OCI-LY1 (cell line): ENCODE measurements around the gene LINC01488.

ENCODE experiments used
- H2AFZ ChIP-seq: fragments of 200-600 bp; sonication (generic), shearing (Covaris generic); 2 replicates; pipeline ENCODE4 v1.6.0; 2014; ENCODE audit warnings: antibody characterized with exemption, mild to moderate bottlenecking, low read length
- H3F3A ChIP-seq: fragments of 200-600 bp; sonication (generic), shearing (Covaris generic); 2 replicates; pipeline ENCODE4 v1.6.0; 2014; ENCODE audit warnings: mild to moderate bottlenecking, antibody characterized with exemption, low read length, moderate library complexity; ENCODE audit not compliant: insufficient read depth
- H3K27ac ChIP-seq: fragments of 200-600 bp; sonication (generic); 2 replicates; pipeline ENCODE4 v1.5.1; 2014; ENCODE audit warnings: low read length, mixed run types, mild to moderate bottlenecking, low read depth; ENCODE audit not compliant: poor library complexity, severe bottlenecking
- H3K27me3 ChIP-seq: fragments of 200-600 bp; sonication (generic); 2 replicates; pipeline ENCODE4 v1.6.0; 2014; ENCODE audit warnings: antibody characterized with exemption, mild to moderate bottlenecking, low read length, moderate library complexity; ENCODE audit not compliant: insufficient read depth
- H3K36me3 ChIP-seq: fragments of 200-600 bp; sonication (generic); 2 replicates; pipeline ENCODE4 v1.6.1; 2014; ENCODE audit warnings: mild to moderate bottlenecking, antibody characterized with exemption, low read length, moderate library complexity, mixed read lengths; ENCODE audit not compliant: insufficient read depth
- H3K4me1 ChIP-seq: fragments of 200-600 bp; sonication (generic); 2 replicates; pipeline ENCODE4 v1.5.1; 2014; ENCODE audit warnings: mild to moderate bottlenecking, low read length, moderate library complexity; ENCODE audit not compliant: insufficient read depth, severe bottlenecking
- H3K4me2 ChIP-seq: fragments of 200-600 bp; sonication (generic), shearing (Covaris generic); 2 replicates; pipeline ENCODE4 v1.6.1; 2014; ENCODE audit warnings: low read length
- H3K4me3 ChIP-seq: fragments of 200-600 bp; sonication (generic); 2 replicates; pipeline ENCODE4 v1.5.1; 2014; ENCODE audit warnings: low read length, low read depth, mild to moderate bottlenecking, mixed read lengths; ENCODE audit not compliant: poor library complexity, severe bottlenecking
- H3K79me2 ChIP-seq: fragments of 200-600 bp; shearing (Covaris generic); 2 replicates; pipeline ENCODE4 v1.6.1; 2016; ENCODE audit warnings: mixed run types, low read length, mixed read lengths; ENCODE audit not compliant: insufficient read depth
- H3K9ac ChIP-seq: fragments of 200-600 bp; sonication (generic), shearing (Covaris generic); 2 replicates; pipeline ENCODE4 v1.6.1; 2014; ENCODE audit warnings: mild to moderate bottlenecking, low read length, mixed read lengths
- H3K9me2 ChIP-seq: fragments of 200-600 bp; sonication (generic), shearing (Covaris generic); 2 replicates; pipeline ENCODE4 v1.6.1; 2014; ENCODE audit warnings: low read depth, mild to moderate bottlenecking, low read length, mixed read lengths
- H3K9me3 ChIP-seq: fragments of 200-600 bp; shearing (Covaris generic); 2 replicates; pipeline ENCODE4 v1.6.1; 2014; ENCODE audit warnings: low read length, mixed read lengths
- H4K20me1 ChIP-seq: fragments of 200-600 bp; sonication (generic), shearing (Covaris generic); 2 replicates; pipeline ENCODE4 v1.6.0; 2016; ENCODE audit warnings: mild to moderate bottlenecking, low read length; ENCODE audit not compliant: insufficient read depth
- EZH2 ChIP-seq: fragments of 200-600 bp; sonication (generic), shearing (Covaris generic); IDR thresholded peaks from 2 replicates; pipeline ENCODE4 v1.8.0; 2017; ENCODE audit warnings: borderline replicate concordance, mixed run types, mild to moderate bottlenecking, antibody characterized with exemption, low read length, moderate library complexity, mixed read lengths
- TF ChIP-seq, protein P1 (sequence below): fragments of 200-600 bp; sonication (generic), shearing (Covaris generic); IDR thresholded peaks from 2 replicates; pipeline ENCODE4 v1.5.1; 2017; ENCODE audit warnings: mild to moderate bottlenecking, antibody characterized with exemption, low read length, moderate library complexity, mixed read lengths

The LINC01488 gene

DNA sequence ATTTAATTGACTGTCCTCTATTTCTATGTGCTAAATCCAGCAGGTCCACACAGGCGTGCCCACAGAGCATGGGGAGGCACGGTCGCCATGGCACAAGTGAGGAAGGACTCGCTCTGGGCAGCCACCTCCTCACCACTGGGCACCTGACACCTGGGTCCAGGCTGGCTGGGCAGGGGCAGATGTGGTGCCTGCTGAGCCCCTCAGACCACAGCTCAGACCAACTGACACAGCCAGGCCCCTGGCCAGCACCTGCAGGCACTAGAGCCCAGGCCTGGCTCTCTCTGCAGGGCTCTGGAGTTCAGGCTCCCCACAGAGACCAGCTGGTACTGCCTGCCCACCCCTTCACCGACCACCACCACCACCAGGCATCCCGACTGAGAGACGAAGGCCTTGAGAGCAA is 27.9 kb downstream of the LINC01488 start:
- H3K4me3 ChIP-seq, result no peak overlapping the region
- no peaks in the 10 kb centered on the region for H3K4me1 ChIP-seq
- no peaks in the 10 kb centered on the region for H3K9me3 ChIP-seq
- no peaks in the 10 kb centered on the region for H4K20me1 ChIP-seq
- no peak overlapping the region for H3K27ac ChIP-seq
- H3K9me2 ChIP-seq, result no peaks in the 10 kb centered on the region
- H3K9ac ChIP-seq, result no peak overlapping the region
- no peaks in the 10 kb centered on the region for H3K79me2 ChIP-seq
- TF ChIP-seq EZH2, result no peak
- TF ChIP-seq, protein P1, sequence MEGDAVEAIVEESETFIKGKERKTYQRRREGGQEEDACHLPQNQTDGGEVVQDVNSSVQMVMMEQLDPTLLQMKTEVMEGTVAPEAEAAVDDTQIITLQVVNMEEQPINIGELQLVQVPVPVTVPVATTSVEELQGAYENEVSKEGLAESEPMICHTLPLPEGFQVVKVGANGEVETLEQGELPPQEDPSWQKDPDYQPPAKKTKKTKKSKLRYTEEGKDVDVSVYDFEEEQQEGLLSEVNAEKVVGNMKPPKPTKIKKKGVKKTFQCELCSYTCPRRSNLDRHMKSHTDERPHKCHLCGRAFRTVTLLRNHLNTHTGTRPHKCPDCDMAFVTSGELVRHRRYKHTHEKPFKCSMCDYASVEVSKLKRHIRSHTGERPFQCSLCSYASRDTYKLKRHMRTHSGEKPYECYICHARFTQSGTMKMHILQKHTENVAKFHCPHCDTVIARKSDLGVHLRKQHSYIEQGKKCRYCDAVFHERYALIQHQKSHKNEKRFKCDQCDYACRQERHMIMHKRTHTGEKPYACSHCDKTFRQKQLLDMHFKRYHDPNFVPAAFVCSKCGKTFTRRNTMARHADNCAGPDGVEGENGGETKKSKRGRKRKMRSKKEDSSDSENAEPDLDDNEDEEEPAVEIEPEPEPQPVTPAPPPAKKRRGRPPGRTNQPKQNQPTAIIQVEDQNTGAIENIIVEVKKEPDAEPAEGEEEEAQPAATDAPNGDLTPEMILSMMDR, result no peak
- no peak overlapping the region for H2AFZ ChIP-seq
- no peaks in the 10 kb centered on the region for H3K36me3 ChIP-seq
- no peaks in the 10 kb centered on the region for H3F3A ChIP-seq
- no peak overlapping the region for H3K4me2 ChIP-seq
- H3K27me3 ChIP-seq, result no peaks in the 10 kb centered on the region

DNA sequence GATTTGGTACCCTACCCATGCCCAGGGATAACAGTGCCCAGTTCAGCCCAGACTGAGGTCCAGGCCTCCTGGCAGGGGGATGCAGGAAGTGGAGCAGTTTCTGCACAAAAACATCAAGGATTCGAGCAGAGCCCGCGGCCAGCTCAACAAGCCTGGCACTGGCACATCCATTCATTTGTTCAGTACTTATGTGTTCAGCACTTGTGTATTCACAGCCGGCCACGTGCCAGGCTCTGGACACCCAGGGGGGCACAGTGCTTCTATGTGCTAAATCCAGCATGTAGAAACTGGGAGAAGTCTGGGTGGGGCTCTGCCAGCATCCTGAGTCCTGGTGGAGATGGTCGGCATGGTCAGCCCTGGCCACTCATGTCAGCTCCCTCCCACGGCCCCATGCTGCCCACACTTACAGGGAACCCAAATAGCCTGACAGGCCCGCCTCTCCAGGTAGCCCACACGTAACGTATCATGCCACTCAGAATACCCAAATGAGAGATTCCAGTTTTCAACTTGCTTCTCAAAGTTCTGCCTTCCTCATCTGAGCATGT is 28.5 kb downstream of the LINC01488 start:
- H3K36me3 ChIP-seq, result no peaks in the 10 kb centered on the region
- H3K4me2 ChIP-seq, result no peak overlapping the region
- H3K9me3 ChIP-seq, result no peaks in the 10 kb centered on the region
- TF ChIP-seq EZH2, result no peak
- TF ChIP-seq, protein P1, result no peak
- H3K4me1 ChIP-seq, result no peaks in the 10 kb centered on the region
- no peak overlapping the region for H3K9ac ChIP-seq
- H3K9me2 ChIP-seq, result no peaks in the 10 kb centered on the region
- no peak overlapping the region for H3K4me3 ChIP-seq
- H4K20me1 ChIP-seq, result no peaks in the 10 kb centered on the region
- H3K79me2 ChIP-seq, result no peaks in the 10 kb centered on the region
- no peak overlapping the region for H2AFZ ChIP-seq
- H3F3A ChIP-seq, result no peaks in the 10 kb centered on the region
- H3K27me3 ChIP-seq, result no peaks in the 10 kb centered on the region
- no peak overlapping the region for H3K27ac ChIP-seq

DNA sequence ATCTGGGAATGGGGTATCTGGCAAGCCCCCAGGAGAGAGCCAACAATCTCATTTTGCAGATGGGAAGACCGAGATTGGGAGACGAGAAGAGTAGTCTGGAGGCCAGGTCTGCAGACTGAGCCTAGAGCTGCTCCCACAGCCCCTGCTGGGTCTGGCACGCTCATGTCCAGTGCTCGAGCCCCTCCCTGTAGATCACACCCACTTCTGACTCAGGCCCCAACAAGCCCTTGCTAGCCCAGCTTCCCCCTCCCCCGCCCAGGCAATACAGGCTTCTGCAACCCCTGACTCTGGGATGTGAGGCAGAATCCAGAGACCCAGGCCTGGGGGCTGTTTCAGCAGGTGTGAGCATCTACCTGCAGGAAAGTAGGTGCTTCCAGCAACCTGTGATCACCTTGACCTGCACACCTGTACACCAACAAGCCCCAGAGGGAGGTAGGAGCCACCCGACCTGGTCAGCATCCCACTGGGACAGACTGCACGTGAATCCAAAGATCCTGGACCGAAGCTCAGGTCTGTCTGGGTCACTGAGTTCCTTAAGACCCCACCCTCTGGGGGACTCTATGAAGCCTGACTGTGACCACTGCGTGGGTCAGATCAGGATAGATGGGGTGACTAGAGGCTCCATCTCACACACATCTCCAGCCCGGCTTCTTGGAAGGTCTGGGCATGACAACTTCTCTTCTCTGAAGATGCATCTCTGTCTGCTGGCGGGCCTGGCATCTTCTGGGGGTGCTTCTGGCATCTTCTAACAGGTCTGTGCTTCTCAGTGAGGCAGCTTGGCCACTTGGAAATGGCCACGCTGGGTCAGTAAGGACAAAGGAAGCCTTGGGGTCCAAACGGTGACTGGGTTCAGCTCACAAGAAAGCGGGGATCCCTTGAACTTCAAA is 29.3 kb downstream of the LINC01488 start:
- Histone ChIP-seq H2AFZ (no peak overlapping the region), H3K9ac (no peak overlapping the region), H3K4me1 (no peaks in the 10 kb centered on the region), H3F3A (no peaks in the 10 kb centered on the region), H3K27me3 (no peaks in the 10 kb centered on the region), H3K9me3 (no peaks in the 10 kb centered on the region), H3K36me3 (no peaks in the 10 kb centered on the region), H3K9me2 (no peaks in the 10 kb centered on the region), H3K27ac (no peak overlapping the region), H3K4me2 (no peak overlapping the region), H4K20me1 (no peaks in the 10 kb centered on the region), H3K4me3 (no peak overlapping the region), H3K79me2 (no peaks in the 10 kb centered on the region)
- no peak for TF ChIP-seq EZH2
- TF ChIP-seq, protein P1, result no peak
